ENCODE measurements around the gene CD58.

Gene CD58

GRCh38 chr1:116587501-116588227, 16.8 kb upstream of the CD58 start:
- no peak overlapping the region for H3K4me3 ChIP-seq (replicated peaks; ENCODE audit: low read depth, low read length)
- no peak for TF ChIP-seq CTCF (IDR thresholded peaks at IDR 0.05; ENCODE audit: low read length, missing control alignments)
- no peak for DNase-seq (ENCODE audit: low read depth)

GRCh38 chr1:116586741-116587143, 15.9 kb upstream of the CD58 start:
- no peak for TF ChIP-seq CTCF (IDR thresholded peaks at IDR 0.05; ENCODE audit: low read length, missing control alignments)
- no peak for DNase-seq (ENCODE audit: low read depth)
- no peak overlapping the region for H3K4me3 ChIP-seq (replicated peaks; ENCODE audit: low read depth, low read length)

- DNase-seq (ENCODE audit: low read depth), result no peak
- no peak for TF ChIP-seq CTCF (IDR thresholded peaks at IDR 0.05; ENCODE audit: low read length, missing control alignments)
- H3K4me3 ChIP-seq (replicated peaks; ENCODE audit: low read depth, low read length), result no peak overlapping the region
Measured at GRCh38 chr1:116585886-116586285, 15.1 kb upstream of the CD58 start.

- no peak overlapping the region for H3K4me3 ChIP-seq (replicated peaks; ENCODE audit: low read depth, low read length)
- DNase-seq (ENCODE audit: low read depth), result no peak
- TF ChIP-seq CTCF (IDR thresholded peaks at IDR 0.05; ENCODE audit: low read length, missing control alignments), result no peak
Measured at GRCh38 chr1:116581323-116581885, 10.6 kb upstream of the CD58 start.

GRCh38 chr1:116580446-116581322, 9.9 kb upstream of the CD58 start:
- H3K4me3 ChIP-seq (replicated peaks; ENCODE audit: low read depth, low read length), result no peak overlapping the region
- no peak for DNase-seq (ENCODE audit: low read depth)
- TF ChIP-seq CTCF (IDR thresholded peaks at IDR 0.05; ENCODE audit: low read length, missing control alignments), result no peak

- no peak for TF ChIP-seq CTCF (IDR thresholded peaks at IDR 0.05; ENCODE audit: low read length, missing control alignments)
- H3K4me3 ChIP-seq (replicated peaks; ENCODE audit: low read depth, low read length), result no peak overlapping the region
Measured at GRCh38 chr1:116579259-116579875, 8.5 kb upstream of the CD58 start.

More at GRCh38 chr1:116579259-116579875, 8.5 kb upstream of the CD58 start:
- no peak for DNase-seq (ENCODE audit: low read depth)

All from fibroblast of pulmonary artery (primary cell).